Pancreas (tissue), 10 donors: ENCODE results near the gene TAPBP. TPM values are rescaled to one million over a fixed set of nuclear protein-coding genes. Genes with fewer than 3 reads are reported as not detected.

Experiments
- ATAC-seq, 4 donors: fragments of 200-7000 bp; cut with Tn5 transposase; one replicate each; pipeline versions ENCODE4 v1.8.0 to v1.9.1; 2020; ENCODE audit warnings: mild to moderate bottlenecking in 4 of 4, moderate library complexity in 4 of 4
- DNase-seq, 6 donors: peaks; one replicate each; pipeline ENCODE4 v3.0.0-alpha.2; 2020
- FAIRE-seq: peaks from 2 replicates; lab custom pipeline; 2012; peaks lifted over from hg19 to GRCh38; lab: Jason Lieb, UNC
- H3K27ac ChIP-seq, 4 donors: fragments of 200-600 bp; sonication (generic); 1 replicate in 3 of 4; 2 replicates in 1 of 4; pipeline versions ENCODE4 v1.5.0 to v1.8.0; 2020
- H3K27me3 ChIP-seq, 4 donors: fragments of 200-600 bp; one replicate each; pipeline ENCODE4 v1.8.0; 2021
- H3K36me3 ChIP-seq, 3 donors: fragments of 200-600 bp; sonication (generic) in 1 of 3; one replicate each; pipeline versions ENCODE4 v1.5.0 to v1.8.0; 2020 to 2021
- H3K4me1 ChIP-seq, 3 donors: fragments of 200-600 bp; one replicate each; pipeline ENCODE4 v1.8.0; 2021
- H3K4me3 ChIP-seq, 4 donors: fragments of 200-600 bp; sonication (generic) in 2 of 4; one replicate each; pipeline versions ENCODE4 v1.5.0 to v1.8.0; 2020 to 2021
- H3K9me3 ChIP-seq, 4 donors: fragments of 200-600 bp; one replicate each; pipeline ENCODE4 v1.8.0; 2021
- CTCF ChIP-seq, 4 donors: fragments of 200-600 bp; sonication (generic) in 3 of 4; IDR thresholded peaks; one replicate each; pipeline versions ENCODE4 v1.5.0 to v1.8.0; 2021; ENCODE audit warnings: antibody characterized with exemption in 4 of 4
- WGBS, 2 donors: extraction: QIAGEN DNeasy Blood & Tissue Kit; methylation state at CpG; one replicate each; pipeline ENCODE4 v1.1.7; 2013; 5-methylcytosine and 5-hydroxymethylcytosine counted together
- intact Hi-C, 3 donors: fragments of 100-400 bp; cut with DNase I; formaldehyde crosslinking; loops; one replicate each; pipeline versions ENCODE4 v1.11.1 to v1.14.2; 2022
- polyA plus RNA-seq, 2 donors: library from polyadenylated mRNA; stranded (reverse); fragments of 200-250 nt; gene quantifications; one replicate each; pipeline ENCODE4 v1.2.3, GENCODE V29; 2013
- total RNA-seq, 6 donors: library from RNA; stranded (reverse); fragmentation: NEBNext Ultra II Directional in 4 of 6; extraction: Animal tissue kit (Norgen Biotek cat#: 25700) in 4 of 6; gene quantifications; one replicate each; pipeline versions ENCODE4 v1.2.1 to v1.2.4, GENCODE V29; 2021 to 2023
- donor health status: healthy with polysubstance abuse.
- donor health status: DM: no; HTN: no; CAD: no; lungs with moderate emphysema.
- donor health status: DM: no; HTN: no; CAD: no.
- donor health status: control.
- donor health status: control.
- donor health status: Bipolar disorder and iron deficiency.
- donor health status: DM: yes; HTN: yes; CAD: no.
- donor health status: DM: no; HTN: no; CAD: no.
- donor health status: DM: no; HTN: no; CAD: no.
- donor health status: DM: yes; HTN: yes; CAD: no.

TAPBP gene
- total and polyA plus RNA-seq, 8 donors = 28.0 to 152 (median 41.2) TPM

- Histone ChIP-seq H3K4me3 (no peak overlapping the region), H3K4me1 (no peaks in the 10 kb centered on the region), H3K27ac (no peak overlapping the region), H3K27me3 (no peaks in the 10 kb centered on the region), H3K36me3 (no peaks in the 10 kb centered on the region), H3K9me3 (no peaks in the 10 kb centered on the region)
- DNase-seq (no peak), ATAC-seq (no peak), FAIRE-seq (no peak)
- intact Hi-C loops = no loop called here
- WGBS, 2 donors = 70 to 77% methylated on average over 6 of the region's 6 CpGs
- no peak for TF ChIP-seq CTCF (IDR thresholded peaks at IDR 0.05)
Observed at GRCh38 chr6:33339193-33339592, 25.3 kb upstream of the TAPBP start.

- no peak for FAIRE-seq
- WGBS, 2 donors = 77 to 78% methylated on average over 3 of the region's 3 CpGs
Observed at GRCh38 chr6:33336495-33336894, 22.6 kb upstream of the TAPBP start.

GRCh38 chr6:33335916-33336315 is 22.0 kb upstream of the TAPBP start:
- Histone ChIP-seq H3K27me3 (no peaks in the 10 kb centered on the region), H3K4me3 (no peak overlapping the region), H3K9me3 (no peaks in the 10 kb centered on the region), H3K4me1 (no peaks in the 10 kb centered on the region), H3K36me3 (no peaks in the 10 kb centered on the region), H3K27ac (no peak overlapping the region)
- DNase-seq = no peak
- 74 to 77% methylated on average over 4 of the region's 4 CpGs for WGBS, 2 donors
- ATAC-seq = no peak
- intact Hi-C loops = no loop called here
- TF ChIP-seq CTCF (IDR thresholded peaks at IDR 0.05) = no peak
- no peak for FAIRE-seq

More at GRCh38 chr6:33336495-33336894, 22.6 kb upstream of the TAPBP start:
- Histone ChIP-seq H3K9me3 (no peaks in the 10 kb centered on the region), H3K4me3 (no peak overlapping the region), H3K27me3 (no peaks in the 10 kb centered on the region), H3K36me3 (no peaks in the 10 kb centered on the region), H3K27ac (no peak overlapping the region), H3K4me1 (no peaks in the 10 kb centered on the region)
- TF ChIP-seq CTCF (IDR thresholded peaks at IDR 0.05) = no peak
- ATAC-seq (no peak), DNase-seq (no peak)
- intact Hi-C loops = no loop called here

- DNase-seq (no peak), FAIRE-seq (no peak), ATAC-seq (no peak)
- Histone ChIP-seq H3K4me1 (no peaks in the 10 kb centered on the region), H3K9me3 (no peaks in the 10 kb centered on the region), H3K27ac (no peak overlapping the region), H3K27me3 (no peaks in the 10 kb centered on the region), H3K4me3 (no peak overlapping the region), H3K36me3 (no peaks in the 10 kb centered on the region)
- TF ChIP-seq CTCF (IDR thresholded peaks at IDR 0.05) = no peak
- intact Hi-C loops = no loop called here
- WGBS, 2 donors = 79 to 80% methylated on average over 4 of the region's 4 CpGs
Observed at GRCh38 chr6:33333666-33334065, 19.8 kb upstream of the TAPBP start.

GRCh38 chr6:33330736-33331135 is 16.9 kb upstream of the TAPBP start:
- H3K27ac ChIP-seq = no peak overlapping the region
- FAIRE-seq (no peak), ATAC-seq (no peak), DNase-seq (no peak)
- WGBS, 2 donors = 80 to 87% methylated on average over 10 of the region's 10 CpGs
- intact Hi-C loops = no loop called here
- H3K27me3 ChIP-seq = no peaks in the 10 kb centered on the region
- H3K4me1 ChIP-seq = no peaks in the 10 kb centered on the region
- no peak overlapping the region for H3K4me3 ChIP-seq
- H3K36me3 ChIP-seq = no peaks in the 10 kb centered on the region
- no peak for TF ChIP-seq CTCF (IDR thresholded peaks at IDR 0.05)
- no peaks in the 10 kb centered on the region for H3K9me3 ChIP-seq
